GM23338 (cell line): ENCODE data around the gene THRB. TPM values are rescaled to one million over a fixed set of nuclear protein-coding genes. Genes with fewer than 3 reads are reported as not detected.

Experiments
- ATAC-seq: fragments of 200-7000 bp; cut with Tn5 transposase; 3 replicates; pipeline ENCODE4 v1.9.1; 2020
- DNase-seq: peaks from one replicate; pipeline ENCODE4 v3.0.0-alpha.2; 2015; ENCODE audit warnings: low spot score
- H2AFZ ChIP-seq: fragments of 200-600 bp; sonication (generic); 2 replicates; pipeline ENCODE4 v1.8.0; 2016; ENCODE audit warnings: antibody characterized with exemption, mild to moderate bottlenecking, moderate library complexity
- H3F3A ChIP-seq: fragments of 200-600 bp; sonication (generic); replicated peaks from 2 replicates; pipeline ENCODE4 v1.8.0; 2017; ENCODE audit warnings: antibody characterized with exemption, mixed run types, low read depth
- H3K27ac ChIP-seq: fragments of 200-600 bp; sonication (generic); 2 replicates; pipeline ENCODE4 v1.6.1; 2016; ENCODE audit warnings: low read depth
- H3K27me3 ChIP-seq: fragments of 200-600 bp; sonication (generic); 2 replicates; pipeline ENCODE4 v1.8.0; 2016; ENCODE audit warnings: mild to moderate bottlenecking, mixed run types, moderate library complexity; ENCODE audit not compliant: insufficient read depth
- H3K36me3 ChIP-seq: fragments of 200-600 bp; sonication (generic); 2 replicates; pipeline ENCODE4 v1.8.0; 2016; ENCODE audit warnings: mild to moderate bottlenecking; ENCODE audit not compliant: insufficient read depth
- H3K4me1 ChIP-seq: fragments of 200-600 bp; sonication (generic); 2 replicates; pipeline ENCODE4 v1.8.0; 2016; ENCODE audit warnings: mild to moderate bottlenecking, moderate library complexity; ENCODE audit not compliant: insufficient read depth
- H3K4me2 ChIP-seq: fragments of 200-600 bp; sonication (generic); 2 replicates; pipeline ENCODE4 v1.7.1; 2017; ENCODE audit warnings: mixed run types
- H3K4me3 ChIP-seq: fragments of 200-600 bp; sonication (generic); 2 replicates; pipeline ENCODE4 v1.6.1; 2016; ENCODE audit warnings: mixed run types
- H3K79me2 ChIP-seq: fragments of 200-600 bp; sonication (generic); replicated peaks from 2 replicates; pipeline ENCODE4 v1.8.0; 2017; ENCODE audit warnings: mild to moderate bottlenecking; ENCODE audit not compliant: insufficient read depth
- H3K9me2 ChIP-seq: fragments of 200-600 bp; sonication (generic); 2 replicates; pipeline ENCODE4 v1.8.0; 2017; ENCODE audit not compliant: insufficient read depth
- H4K20me1 ChIP-seq: fragments of 200-600 bp; sonication (generic); replicated peaks from 2 replicates; pipeline ENCODE4 v1.8.0; 2017; ENCODE audit warnings: mild to moderate bottlenecking; ENCODE audit not compliant: insufficient read depth
- H3K27ac Mint-ChIP-seq: 2 replicates; pipeline ENCODE4 v1.8.0; 2020; ENCODE audit warnings: inconsistent platforms, mild to moderate bottlenecking, moderate library complexity, mixed read lengths
- H3K27me3 Mint-ChIP-seq: 3 replicates; pipeline ENCODE4 v1.8.0; 2022; ENCODE audit warnings: low read depth, mild to moderate bottlenecking, moderate library complexity, mixed read lengths, inconsistent platforms; ENCODE audit not compliant: insufficient read depth, poor library complexity
- H3K36me3 Mint-ChIP-seq: 3 replicates; pipeline ENCODE4 v1.8.0; 2021; ENCODE audit warnings: low read depth, mild to moderate bottlenecking, inconsistent platforms, moderate library complexity, mixed read lengths
- H3K4me1 Mint-ChIP-seq: 3 replicates; pipeline ENCODE4 v1.8.0; 2020; ENCODE audit warnings: mild to moderate bottlenecking, inconsistent platforms, mixed read lengths
- H3K4me3 Mint-ChIP-seq: 3 replicates; pipeline ENCODE4 v1.8.0; 2021; ENCODE audit warnings: moderate library complexity, mild to moderate bottlenecking, inconsistent platforms, mixed read lengths
- H3K9me3 Mint-ChIP-seq: 3 replicates; pipeline ENCODE4 v1.8.0; 2020; ENCODE audit warnings: moderate library complexity, mild to moderate bottlenecking, inconsistent platforms, mixed read lengths
- EZH2 ChIP-seq: fragments of 200-600 bp; sonication (generic); IDR thresholded peaks from one replicate; pipeline ENCODE4 v1.8.0; 2017; ENCODE audit warnings: antibody characterized with exemption, mild to moderate bottlenecking, low read depth; ENCODE audit not compliant: unreplicated experiment
- EZH2phosphoT487 ChIP-seq: fragments of 200-600 bp; sonication (generic); IDR thresholded peaks from one replicate; pipeline ENCODE4 v1.8.1; 2018; ENCODE audit warnings: antibody characterized with exemption; ENCODE audit not compliant: unreplicated experiment
- JUNB ChIP-seq: IDR thresholded peaks from one replicate; pipeline ENCODE4 v1.6.1; 2016; ENCODE audit warnings: antibody characterized with exemption; ENCODE audit not compliant: unreplicated experiment
- NANOG ChIP-seq: IDR thresholded peaks from 2 replicates; pipeline ENCODE4 v1.6.1; 2016; ENCODE audit warnings: antibody characterized with exemption, borderline replicate concordance
- POLR2AphosphoS5 ChIP-seq: IDR thresholded peaks from 2 replicates; pipeline ENCODE4 v1.6.1; 2016; ENCODE audit warnings: antibody characterized with exemption, low read depth
- STAT1 ChIP-seq: IDR thresholded peaks from one replicate; pipeline ENCODE4 v1.6.1; 2016; ENCODE audit warnings: antibody characterized with exemption; ENCODE audit not compliant: unreplicated experiment
- ZNF331 ChIP-seq: fragments of 250-450 bp; sonication (Bioruptor Pico); IDR thresholded peaks from 2 replicates; pipeline ENCODE4 v1.5.0; 2020; ENCODE audit warnings: low read depth, mild to moderate bottlenecking, moderate library complexity
- polyA plus RNA-seq: library from polyadenylated mRNA; unstranded; fragments of >200 nt; fragmentation: Nextera tagmentation; extraction: Ambion mirVana; gene quantifications from 2 replicates; pipeline ENCODE4 v1.2.1, GENCODE V29; 2016
- total RNA-seq: library from RNA; depleted of rRNA; stranded (reverse); fragments of >200 nt; shearing (Covaris generic); gene quantifications from 2 replicates; pipeline ENCODE4 v1.2.3, GENCODE V29; 2014
- TF ChIP-seq, protein P1 (sequence below): fragments of 250-450 bp; sonication (Bioruptor Pico); IDR thresholded peaks from 2 replicates; pipeline ENCODE4 v1.5.0; 2020; ENCODE audit warnings: mild to moderate bottlenecking, moderate library complexity
- TF ChIP-seq, protein P2 (sequence below), 2 experiments: fragments of 200-600 bp in 1 of 2; sonication (generic) in 1 of 2; conservative IDR thresholded peaks; 2 replicates each; pipeline versions ENCODE4 v1.5.1 to v1.6.1; 2016 to 2017; ENCODE audit warnings: antibody characterized with exemption in 2 of 2, low read depth in 2 of 2, mild to moderate bottlenecking in 2 of 2, moderate library complexity in 1 of 2
- TF ChIP-seq, protein P3 (sequence below): IDR thresholded peaks from 2 replicates; pipeline ENCODE4 v1.6.1; 2016; ENCODE audit warnings: antibody characterized with exemption

Gene THRB
- total and polyA plus RNA-seq, 2 experiments from 2014 or later, result 1.7 to 3.2 TPM

DNA sequence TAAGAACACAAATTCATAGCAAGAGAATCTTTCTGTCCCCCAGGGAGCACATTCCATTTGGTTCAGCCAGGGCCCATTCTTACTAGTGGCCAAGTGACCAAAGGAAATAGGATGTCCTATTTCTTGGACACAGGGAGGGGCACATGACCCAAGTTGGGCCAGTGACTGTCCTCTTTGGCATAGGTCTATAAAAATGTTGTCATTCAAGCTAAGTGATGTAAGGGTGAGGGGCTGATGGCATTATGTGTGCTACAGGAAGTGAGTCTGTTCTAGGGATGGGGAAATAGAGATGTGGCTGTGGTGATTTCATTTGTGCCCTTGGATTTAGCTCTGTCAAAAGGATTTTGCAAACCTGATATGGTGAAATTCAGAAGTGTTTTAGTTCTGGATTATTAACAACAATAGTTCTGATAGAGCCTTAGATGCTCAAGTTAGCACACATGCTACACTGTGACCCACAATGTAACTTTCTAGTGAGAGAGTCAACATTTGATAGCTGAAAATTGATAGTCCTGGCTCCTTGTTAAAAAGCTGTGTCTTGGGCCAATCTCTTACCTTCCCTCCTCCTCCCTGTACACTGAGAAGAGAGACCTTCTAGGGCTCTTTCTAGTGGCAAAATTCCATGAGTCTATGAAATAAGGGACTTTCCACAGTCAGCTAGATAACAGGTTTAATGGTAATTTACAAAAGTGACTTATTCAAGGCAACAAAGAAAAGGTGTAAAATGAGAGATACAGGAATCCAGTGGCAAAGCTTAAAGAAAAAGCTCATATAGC is 117.2 kb downstream of the THRB start:
- Histone ChIP-seq H3K27me3 (no peaks in the 10 kb centered on the region), H2AFZ (no peak overlapping the region), H3K79me2 (no peaks in the 10 kb centered on the region), H4K20me1 (no peaks in the 10 kb centered on the region), H3K4me3 (no peak overlapping the region), H3K36me3 (no peaks in the 10 kb centered on the region), H3F3A (no peaks in the 10 kb centered on the region), H3K9me2 (no peaks in the 10 kb centered on the region; the same call in 1 of the 2 replicates), H3K4me1 (no peaks in the 10 kb centered on the region), H3K4me2 (no peak overlapping the region), H3K27ac (no peak overlapping the region)
- DNase-seq (no peak), ATAC-seq (no peak)
- H3K27me3 Mint-ChIP-seq, result peaks cover 3% of the 10 kb centered on the region
- no peaks in the 10 kb centered on the region for H3K9me3 Mint-ChIP-seq
- no peak overlapping the region for H3K27ac Mint-ChIP-seq
- TF ChIP-seq JUNB, result no peak
- no peak for TF ChIP-seq ZNF331 (CRISPR knock-in tag)
- TF ChIP-seq EZH2, result no peak
- no peak for TF ChIP-seq POLR2AphosphoS5
- TF ChIP-seq, protein P1, sequence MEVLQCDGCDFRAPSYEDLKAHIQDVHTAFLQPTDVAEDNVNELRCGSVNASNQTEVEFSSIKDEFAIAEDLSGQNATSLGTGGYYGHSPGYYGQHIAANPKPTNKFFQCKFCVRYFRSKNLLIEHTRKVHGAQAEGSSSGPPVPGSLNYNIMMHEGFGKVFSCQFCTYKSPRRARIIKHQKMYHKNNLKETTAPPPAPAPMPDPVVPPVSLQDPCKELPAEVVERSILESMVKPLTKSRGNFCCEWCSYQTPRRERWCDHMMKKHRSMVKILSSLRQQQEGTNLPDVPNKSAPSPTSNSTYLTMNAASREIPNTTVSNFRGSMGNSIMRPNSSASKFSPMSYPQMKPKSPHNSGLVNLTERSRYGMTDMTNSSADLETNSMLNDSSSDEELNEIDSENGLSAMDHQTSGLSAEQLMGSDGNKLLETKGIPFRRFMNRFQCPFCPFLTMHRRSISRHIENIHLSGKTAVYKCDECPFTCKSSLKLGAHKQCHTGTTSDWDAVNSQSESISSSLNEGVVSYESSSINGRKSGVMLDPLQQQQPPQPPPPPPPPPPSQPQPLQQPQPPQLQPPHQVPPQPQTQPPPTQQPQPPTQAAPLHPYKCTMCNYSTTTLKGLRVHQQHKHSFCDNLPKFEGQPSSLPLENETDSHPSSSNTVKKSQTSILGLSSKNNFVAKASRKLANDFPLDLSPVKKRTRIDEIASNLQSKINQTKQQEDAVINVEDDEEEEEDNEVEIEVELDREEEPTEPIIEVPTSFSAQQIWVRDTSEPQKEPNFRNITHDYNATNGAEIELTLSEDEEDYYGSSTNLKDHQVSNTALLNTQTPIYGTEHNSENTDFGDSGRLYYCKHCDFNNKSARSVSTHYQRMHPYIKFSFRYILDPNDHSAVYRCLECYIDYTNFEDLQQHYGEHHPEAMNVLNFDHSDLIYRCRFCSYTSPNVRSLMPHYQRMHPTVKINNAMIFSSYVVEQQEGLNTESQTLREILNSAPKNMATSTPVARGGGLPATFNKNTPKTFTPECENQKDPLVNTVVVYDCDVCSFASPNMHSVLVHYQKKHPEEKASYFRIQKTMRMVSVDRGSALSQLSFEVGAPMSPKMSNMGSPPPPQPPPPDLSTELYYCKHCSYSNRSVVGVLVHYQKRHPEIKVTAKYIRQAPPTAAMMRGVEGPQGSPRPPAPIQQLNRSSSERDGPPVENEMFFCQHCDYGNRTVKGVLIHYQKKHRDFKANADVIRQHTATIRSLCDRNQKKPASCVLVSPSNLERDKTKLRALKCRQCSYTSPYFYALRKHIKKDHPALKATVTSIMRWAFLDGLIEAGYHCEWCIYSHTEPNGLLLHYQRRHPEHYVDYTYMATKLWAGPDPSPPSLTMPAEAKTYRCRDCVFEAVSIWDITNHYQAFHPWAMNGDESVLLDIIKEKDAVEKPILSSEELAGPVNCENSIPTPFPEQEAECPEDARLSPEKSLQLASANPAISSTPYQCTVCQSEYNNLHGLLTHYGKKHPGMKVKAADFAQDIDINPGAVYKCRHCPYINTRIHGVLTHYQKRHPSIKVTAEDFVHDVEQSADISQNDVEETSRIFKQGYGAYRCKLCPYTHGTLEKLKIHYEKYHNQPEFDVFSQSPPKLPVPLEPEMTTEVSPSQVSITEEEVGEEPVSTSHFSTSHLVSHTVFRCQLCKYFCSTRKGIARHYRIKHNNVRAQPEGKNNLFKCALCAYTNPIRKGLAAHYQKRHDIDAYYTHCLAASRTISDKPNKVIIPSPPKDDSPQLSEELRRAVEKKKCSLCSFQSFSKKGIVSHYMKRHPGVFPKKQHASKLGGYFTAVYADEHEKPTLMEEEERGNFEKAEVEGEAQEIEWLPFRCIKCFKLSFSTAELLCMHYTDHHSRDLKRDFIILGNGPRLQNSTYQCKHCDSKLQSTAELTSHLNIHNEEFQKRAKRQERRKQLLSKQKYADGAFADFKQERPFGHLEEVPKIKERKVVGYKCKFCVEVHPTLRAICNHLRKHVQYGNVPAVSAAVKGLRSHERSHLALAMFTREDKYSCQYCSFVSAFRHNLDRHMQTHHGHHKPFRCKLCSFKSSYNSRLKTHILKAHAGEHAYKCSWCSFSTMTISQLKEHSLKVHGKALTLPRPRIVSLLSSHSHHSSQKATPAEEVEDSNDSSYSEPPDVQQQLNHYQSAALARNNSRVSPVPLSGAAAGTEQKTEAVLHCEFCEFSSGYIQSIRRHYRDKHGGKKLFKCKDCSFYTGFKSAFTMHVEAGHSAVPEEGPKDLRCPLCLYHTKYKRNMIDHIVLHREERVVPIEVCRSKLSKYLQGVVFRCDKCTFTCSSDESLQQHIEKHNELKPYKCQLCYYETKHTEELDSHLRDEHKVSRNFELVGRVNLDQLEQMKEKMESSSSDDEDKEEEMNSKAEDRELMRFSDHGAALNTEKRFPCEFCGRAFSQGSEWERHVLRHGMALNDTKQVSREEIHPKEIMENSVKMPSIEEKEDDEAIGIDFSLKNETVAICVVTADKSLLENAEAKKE (CRISPR knock-in tag), result no peak
- no peak for TF ChIP-seq STAT1
- TF ChIP-seq, protein P2, sequence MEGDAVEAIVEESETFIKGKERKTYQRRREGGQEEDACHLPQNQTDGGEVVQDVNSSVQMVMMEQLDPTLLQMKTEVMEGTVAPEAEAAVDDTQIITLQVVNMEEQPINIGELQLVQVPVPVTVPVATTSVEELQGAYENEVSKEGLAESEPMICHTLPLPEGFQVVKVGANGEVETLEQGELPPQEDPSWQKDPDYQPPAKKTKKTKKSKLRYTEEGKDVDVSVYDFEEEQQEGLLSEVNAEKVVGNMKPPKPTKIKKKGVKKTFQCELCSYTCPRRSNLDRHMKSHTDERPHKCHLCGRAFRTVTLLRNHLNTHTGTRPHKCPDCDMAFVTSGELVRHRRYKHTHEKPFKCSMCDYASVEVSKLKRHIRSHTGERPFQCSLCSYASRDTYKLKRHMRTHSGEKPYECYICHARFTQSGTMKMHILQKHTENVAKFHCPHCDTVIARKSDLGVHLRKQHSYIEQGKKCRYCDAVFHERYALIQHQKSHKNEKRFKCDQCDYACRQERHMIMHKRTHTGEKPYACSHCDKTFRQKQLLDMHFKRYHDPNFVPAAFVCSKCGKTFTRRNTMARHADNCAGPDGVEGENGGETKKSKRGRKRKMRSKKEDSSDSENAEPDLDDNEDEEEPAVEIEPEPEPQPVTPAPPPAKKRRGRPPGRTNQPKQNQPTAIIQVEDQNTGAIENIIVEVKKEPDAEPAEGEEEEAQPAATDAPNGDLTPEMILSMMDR (conservative IDR thresholded peaks at IDR 0.05; ENCODE audit: low read depth in 2 of 2), result no peak
- TF ChIP-seq EZH2phosphoT487, result no peak
- TF ChIP-seq, protein P3, sequence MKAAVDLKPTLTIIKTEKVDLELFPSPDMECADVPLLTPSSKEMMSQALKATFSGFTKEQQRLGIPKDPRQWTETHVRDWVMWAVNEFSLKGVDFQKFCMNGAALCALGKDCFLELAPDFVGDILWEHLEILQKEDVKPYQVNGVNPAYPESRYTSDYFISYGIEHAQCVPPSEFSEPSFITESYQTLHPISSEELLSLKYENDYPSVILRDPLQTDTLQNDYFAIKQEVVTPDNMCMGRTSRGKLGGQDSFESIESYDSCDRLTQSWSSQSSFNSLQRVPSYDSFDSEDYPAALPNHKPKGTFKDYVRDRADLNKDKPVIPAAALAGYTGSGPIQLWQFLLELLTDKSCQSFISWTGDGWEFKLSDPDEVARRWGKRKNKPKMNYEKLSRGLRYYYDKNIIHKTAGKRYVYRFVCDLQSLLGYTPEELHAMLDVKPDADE, result no peak
- TF ChIP-seq NANOG, result no peak
- H3K4me1 Mint-ChIP-seq, result 0 out of 3 replicates have a peak, but pooled peaks cover 3% of the 10 kb centered on the region
- H3K36me3 Mint-ChIP-seq, result no peaks in the 10 kb centered on the region
- no peak overlapping the region for H3K4me3 Mint-ChIP-seq
